Ammon's horn (tissue), 1 donor: ENCODE data around the gene RBP3.
"Not testable (repeated sequence)": the region's sequence is repeated elsewhere in the genome, so short reads cannot be mapped to it uniquely, and the experiment has no call there.

ENCODE experiments used
- DNase-seq: peaks from one replicate; pipeline ENCODE4 v3.0.0-alpha.2; 2016; ENCODE audit warnings: low spot score

Gene RBP3

GRCh38 chr10:47374611-47375536, 26.7 kb downstream of the RBP3 start:
- no peak for DNase-seq

GRCh38 chr10:47376522-47377220, 28.5 kb downstream of the RBP3 start:
- no peak for DNase-seq

- no peak for DNase-seq
Measured at GRCh38 chr10:47378183-47378510, 30.0 kb downstream of the RBP3 start.

- no peak for DNase-seq
Measured at GRCh38 chr10:47378606-47379444, 30.7 kb downstream of the RBP3 start.

GRCh38 chr10:47379445-47379785, 31.3 kb downstream of the RBP3 start:
- DNase-seq: no peak

GRCh38 chr10:47379901-47380300, 31.7 kb downstream of the RBP3 start:
- DNase-seq: peak; percentile 92

- DNase-seq: no peak
Measured at GRCh38 chr10:47380341-47381102, 32.4 kb downstream of the RBP3 start.

GRCh38 chr10:47381103-47381395, 32.9 kb downstream of the RBP3 start:
- DNase-seq: no peak

- peak; percentile 74 for DNase-seq
Measured at GRCh38 chr10:47381427-47382379, 33.5 kb downstream of the RBP3 start.

GRCh38 chr10:47383261-47384147, 35.3 kb downstream of the RBP3 start:
- peak; percentile 49 for DNase-seq

GRCh38 chr10:47384148-47384921, 36.2 kb downstream of the RBP3 start, which contains the start of gene ZNF488:
Gene ZNF488 (minus strand): TSS chr10:47384293. CDS start chr10:47368829, 15,464 bp downstream.
- peak; percentile 95 for DNase-seq

GRCh38 chr10:47386104-47386503, 37.9 kb downstream of the RBP3 start:
- DNase-seq: not testable (repeated sequence)

GRCh38 chr10:47388879-47389278, 40.7 kb downstream of the RBP3 start:
- DNase-seq: no peak

- no peak for DNase-seq
Measured at GRCh38 chr10:47389619-47390018, 41.5 kb downstream of the RBP3 start.

- DNase-seq: no peak
Measured at GRCh38 chr10:47396311-47396717, 48.2 kb downstream of the RBP3 start.

- no peak for DNase-seq
Measured at GRCh38 chr10:47397256-47397655, 49.1 kb downstream of the RBP3 start.

- no peak for DNase-seq
Measured at GRCh38 chr10:47400251-47400650, 52.1 kb downstream of the RBP3 start.

GRCh38 chr10:47400786-47401185, 52.6 kb downstream of the RBP3 start:
- no peak for DNase-seq

GRCh38 chr10:47401210-47401609, 53.0 kb downstream of the RBP3 start:
- no peak for DNase-seq
